HG03045 (cell line): ENCODE results near the gene SPINDOC.

ENCODE experiments used
- ATAC-seq: cut with Tn5 transposase; IDR thresholded peaks from one replicate; pipeline ENCODE4 v1.9.1; 2021; ENCODE audit warnings: mild to moderate bottlenecking, moderate library complexity; ENCODE audit not compliant: unreplicated experiment

SPINDOC gene

DNA sequence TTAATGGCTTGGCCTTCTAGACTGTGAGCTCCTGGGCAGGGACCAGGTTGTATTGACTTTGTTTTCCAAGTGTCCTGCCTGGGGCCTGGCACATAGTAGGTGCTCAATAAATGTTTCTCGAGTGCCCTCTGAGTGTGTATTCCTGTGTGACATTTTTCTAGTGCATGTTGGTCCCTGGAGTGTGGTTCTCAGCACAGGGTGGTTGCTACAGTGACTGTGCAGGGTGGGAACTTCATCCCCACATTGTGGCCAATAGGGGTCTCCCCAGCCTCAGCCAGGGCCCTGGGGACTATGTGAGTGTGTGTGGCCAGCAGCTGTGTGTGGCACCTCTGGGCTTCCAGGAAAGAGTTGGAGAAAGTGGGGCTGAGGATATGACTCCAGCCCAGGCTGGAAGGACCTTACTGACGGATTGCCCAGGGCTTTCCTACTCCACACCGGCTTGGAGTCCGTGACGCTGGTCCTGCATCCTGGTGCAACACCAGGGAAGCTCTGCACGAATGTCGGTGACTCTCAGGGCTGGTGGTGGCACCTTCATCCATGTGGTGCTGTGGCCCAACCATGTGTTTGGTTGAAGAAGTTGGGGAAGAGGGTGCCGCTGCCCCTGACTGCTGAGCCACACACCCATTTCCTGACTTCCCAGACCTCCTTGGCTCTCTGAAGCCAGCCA lies 16.7 kb downstream of the SPINDOC start:
- ATAC-seq, result no peak

DNA sequence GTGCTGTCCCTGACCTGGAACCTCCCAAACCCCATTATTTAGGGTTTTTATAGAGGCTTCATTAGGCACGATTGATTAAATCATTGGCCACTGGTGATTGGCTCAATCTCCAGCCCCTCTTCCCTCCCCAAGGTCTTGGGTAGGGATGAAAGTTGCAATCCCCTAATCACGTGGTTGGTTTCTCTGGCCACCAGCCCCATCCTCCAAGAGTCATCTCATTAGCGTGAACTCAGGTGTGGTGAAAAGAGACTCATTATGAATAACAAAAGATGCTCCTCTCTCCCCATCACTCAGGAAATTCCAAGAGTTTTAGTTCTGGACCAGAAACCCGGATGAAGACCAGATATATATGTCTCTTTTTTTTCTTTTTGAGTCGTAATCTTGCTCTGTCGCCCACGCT lies 18.1 kb downstream of the SPINDOC start:
- ATAC-seq, result no peak

- ATAC-seq, result no peak
Observed at GRCh38 chr11:63832336-63832735, 19.1 kb downstream of the SPINDOC start.

DNA sequence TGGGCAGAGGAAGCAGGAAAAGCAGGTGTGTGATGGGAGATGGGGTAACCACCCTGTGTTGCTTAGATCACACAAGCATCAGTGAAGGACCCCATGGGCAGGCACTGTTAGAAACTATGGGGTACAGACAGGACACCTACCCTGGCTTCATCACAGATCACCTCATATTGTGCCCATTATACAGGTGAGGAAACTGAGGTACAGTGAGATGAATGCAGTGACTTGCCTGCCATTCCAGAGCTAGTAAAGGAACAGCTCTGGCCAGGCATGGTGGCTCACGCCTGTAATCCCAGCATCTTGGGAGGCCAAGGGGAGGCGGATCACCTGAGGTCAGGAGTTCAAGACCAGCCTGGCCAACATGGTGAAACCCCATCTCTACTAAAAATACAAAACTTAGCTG lies 19.8 kb downstream of the SPINDOC start:
- ATAC-seq, result no peak

DNA sequence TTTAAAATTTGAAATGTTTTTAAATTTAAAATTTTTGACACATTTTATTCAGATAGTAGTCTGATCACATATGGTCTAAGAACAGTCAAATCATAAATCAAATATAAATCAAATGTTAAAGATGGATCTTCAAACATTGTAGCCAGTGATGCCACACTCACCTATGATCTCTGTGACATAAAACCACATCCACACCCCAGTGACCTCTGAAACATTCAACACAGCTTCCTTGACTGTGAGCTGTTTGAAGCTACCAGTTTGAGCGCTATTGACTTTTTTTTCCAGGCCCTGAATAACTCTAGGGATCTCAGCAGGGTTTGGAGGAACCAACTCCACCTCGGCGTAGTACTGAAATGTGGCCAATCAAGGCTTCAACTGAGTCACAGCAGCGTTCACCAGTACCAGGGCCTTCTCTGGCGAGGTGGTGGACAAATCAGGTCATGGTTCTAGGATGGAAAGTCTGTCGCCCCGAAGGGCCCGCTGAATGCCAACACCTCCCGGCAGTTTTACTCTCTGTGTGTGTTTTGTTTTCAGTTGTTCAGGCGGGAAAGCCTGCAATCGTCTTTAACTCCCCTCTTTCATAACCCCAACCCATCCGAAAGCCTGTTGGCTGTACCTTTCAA lies 21.4 kb downstream of the SPINDOC start:
- no peak for ATAC-seq

- no peak for ATAC-seq
Observed at GRCh38 chr11:63835158-63835545, 21.9 kb downstream of the SPINDOC start.

DNA sequence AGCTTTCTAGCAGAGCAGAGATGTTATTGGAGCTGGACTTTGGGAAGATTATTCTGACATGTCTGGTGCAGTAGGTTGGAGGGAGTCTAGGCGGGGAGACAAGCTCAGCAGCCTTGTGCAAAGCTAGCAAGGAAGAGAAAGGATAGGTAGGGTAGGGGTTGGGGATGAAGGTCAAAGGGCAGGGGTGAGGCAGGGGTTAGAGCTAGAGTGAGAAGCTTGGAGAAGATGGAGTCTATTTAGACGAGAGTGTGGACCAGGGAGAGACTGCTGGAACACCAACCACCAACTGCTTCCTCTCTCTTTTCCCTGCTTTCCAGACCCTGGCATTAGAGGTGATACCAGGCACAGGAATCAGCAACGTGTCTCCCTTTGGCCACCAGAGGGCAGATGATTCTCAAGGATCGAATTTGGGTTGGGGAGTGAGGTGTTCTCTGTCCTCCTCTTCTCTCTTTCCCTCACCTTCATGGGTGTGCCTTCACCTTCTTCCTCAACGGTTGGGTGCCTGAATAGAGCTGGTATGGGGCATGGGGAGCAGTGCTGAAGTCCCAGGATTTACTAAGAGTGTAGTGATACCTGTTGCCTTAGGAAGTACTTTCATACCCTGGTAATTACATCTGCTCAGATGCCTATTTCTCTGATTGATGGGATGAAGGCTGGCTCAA lies 23.9 kb downstream of the SPINDOC start:
- no peak for ATAC-seq

GRCh38 chr11:63837739-63838138 lies 24.5 kb downstream of the SPINDOC start:
- ATAC-seq, result no peak

- no peak for ATAC-seq
Observed at GRCh38 chr11:63838150-63838677, 25.0 kb downstream of the SPINDOC start.

DNA sequence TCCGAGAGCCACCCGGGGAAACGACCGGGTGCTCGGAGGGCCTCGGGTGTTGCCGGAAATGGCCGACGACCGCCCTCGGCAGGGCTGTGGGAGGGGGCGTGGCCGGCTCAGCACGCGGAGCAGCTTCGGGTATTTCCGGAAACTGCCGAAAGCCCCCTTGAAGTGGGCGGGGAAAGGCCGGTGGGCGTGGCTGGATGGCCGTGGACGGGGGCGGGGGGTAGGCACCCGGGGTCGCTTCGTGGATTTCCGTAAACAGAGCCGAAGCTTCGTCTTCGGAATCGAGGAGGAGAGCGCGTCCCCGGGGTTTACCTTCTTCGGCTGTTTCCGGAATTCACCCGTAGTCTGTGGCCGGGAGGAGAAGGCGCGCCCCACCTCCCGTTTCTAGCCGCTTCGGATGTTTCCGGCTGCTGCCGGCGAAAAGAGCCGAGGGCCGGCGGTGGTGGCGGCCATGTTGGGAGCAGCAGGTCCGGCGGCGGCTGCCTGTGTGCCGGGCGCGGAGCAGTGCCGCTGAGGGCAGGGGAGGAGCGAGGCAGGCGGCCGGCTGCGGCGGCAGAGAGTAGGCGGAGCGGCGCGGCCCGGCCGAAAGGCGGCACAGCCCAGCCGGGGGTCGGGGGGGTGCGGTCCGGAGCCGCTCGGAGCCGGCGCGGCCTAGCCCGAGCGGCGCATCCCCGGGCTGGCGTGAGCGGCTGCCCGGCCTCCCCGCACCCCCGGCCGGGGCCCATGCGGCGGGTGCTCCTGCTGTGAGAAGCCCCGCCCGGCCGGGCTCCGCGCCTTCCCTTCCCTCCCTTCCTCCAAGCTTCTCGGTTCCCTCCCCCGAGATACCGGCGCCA lies 25.6 kb downstream of the SPINDOC start, which contains the start of gene MARK2:
TSS of gene MARK2 (plus strand) at position 433 of the 830 bp plus-strand sequence. CDS start at position 830, 397 bp downstream.
- peak; percentile 76 for ATAC-seq

DNA sequence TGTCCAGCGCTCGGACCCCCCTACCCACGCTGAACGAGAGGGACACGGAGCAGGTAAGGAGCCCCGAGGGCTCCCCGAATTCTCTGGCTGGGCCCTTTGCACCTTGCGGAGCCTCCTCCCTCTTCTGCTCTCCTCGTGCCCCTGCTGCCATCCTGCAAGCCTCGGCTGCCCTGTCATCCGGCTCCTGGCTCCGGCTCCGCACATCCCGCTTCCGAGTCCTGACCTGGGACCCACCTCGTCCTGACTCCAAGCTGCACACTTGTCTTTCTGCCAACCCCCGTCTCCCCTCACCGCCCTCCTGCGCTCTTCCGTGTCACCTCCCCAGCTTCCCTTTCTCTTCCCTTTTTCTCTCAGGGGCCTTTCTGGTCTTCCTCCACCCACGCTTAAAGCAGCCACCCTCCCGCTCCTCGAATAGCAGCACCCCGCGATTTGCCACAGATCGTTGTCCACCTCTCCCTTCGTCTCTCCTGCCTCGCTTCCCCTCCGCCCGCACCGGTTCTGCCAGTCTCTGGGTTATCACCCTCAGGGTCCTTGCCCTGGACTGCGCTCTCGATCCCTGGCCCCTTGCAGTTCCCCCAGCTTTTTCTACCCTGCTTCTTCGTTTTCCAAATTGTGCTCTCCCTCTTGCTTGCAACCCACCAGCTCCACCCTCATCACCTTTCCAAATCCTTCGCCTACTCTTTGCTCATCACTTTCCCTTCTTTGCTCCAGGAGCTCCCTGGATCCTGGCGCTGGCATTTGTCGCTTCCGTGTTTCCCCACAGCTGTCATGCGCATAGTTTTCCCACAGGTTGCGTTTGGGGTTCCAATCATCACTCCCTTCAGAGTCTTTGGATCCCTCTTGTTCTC lies 26.5 kb downstream of the SPINDOC start:
- ATAC-seq, result peak; percentile 1

DNA sequence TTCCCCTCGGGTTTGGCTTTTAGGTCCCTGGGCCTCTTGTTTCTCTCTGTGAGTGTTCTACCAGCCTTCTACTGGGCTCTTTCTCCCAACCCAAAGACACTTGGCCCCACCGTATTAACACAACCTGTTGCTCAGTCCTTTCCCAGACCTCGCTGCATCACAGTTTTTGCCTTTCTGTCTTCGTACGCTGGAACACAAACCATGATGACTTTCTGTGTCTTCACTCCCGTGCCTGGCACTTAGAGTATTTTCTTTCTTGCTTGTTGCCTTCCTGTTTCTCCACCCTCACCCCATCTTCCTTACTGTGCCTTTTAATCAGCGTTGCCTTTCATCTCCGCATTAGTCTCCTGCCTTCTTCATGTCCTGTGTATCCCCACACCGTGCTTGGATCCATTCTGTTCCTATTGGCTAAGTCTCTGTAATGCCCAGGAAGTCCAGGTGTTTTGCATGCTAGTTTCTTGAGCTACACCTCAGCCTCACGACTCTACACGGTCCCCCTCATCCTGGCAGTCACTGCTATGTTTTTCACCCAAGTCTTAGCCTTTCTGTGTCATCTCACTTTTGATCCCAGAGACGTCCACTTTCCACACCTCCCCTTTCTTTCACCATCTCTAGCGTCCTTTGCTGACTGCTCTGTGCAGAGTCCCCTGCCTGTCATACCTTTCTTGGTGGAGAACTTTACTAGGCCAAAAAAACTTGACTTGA lies 27.3 kb downstream of the SPINDOC start:
- no peak for ATAC-seq

- no peak for ATAC-seq
Observed at GRCh38 chr11:63841554-63841953, 28.3 kb downstream of the SPINDOC start.

GRCh38 chr11:63843041-63843440 lies 29.8 kb downstream of the SPINDOC start:
- ATAC-seq, result no peak

DNA sequence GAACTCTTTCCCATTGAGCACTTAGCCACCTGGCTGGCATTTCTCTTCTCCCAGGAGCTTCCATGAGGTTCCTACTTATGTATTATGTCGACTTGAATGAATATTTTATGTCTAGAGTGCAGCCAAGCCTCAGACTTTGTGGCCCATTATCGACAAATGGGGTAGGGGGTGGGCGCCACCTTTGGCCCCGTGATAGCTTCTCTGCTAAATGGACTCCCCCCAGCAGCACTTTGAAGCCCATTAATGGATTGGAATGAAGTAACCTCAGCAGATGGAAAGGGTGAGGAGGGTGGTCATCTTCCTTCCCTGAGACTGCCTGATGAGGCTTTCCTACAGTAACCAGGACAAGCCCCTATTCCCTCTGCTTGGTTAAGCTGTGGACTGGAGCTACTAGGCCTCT lies 31.6 kb downstream of the SPINDOC start:
- no peak for ATAC-seq

DNA sequence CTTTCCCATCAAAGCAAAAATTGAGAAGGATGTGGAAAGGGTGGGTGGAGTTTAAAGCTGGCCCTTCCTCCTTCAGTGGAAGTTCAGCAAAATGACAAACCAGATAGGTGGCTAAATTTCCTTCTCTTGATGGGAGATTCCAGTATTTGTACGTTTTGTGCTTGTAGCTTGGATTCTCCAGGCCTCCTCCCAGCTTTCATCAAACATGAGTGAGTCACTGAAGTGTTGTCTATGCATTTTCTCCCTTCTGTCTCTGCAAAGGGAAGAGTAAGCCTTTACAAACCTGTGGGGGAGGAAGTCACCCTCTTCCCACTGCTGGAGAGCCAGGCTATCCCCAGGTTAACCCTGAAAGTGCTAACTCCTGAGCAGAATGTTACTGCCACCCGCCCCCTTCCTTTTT lies 32.0 kb downstream of the SPINDOC start:
- ATAC-seq, result no peak

DNA sequence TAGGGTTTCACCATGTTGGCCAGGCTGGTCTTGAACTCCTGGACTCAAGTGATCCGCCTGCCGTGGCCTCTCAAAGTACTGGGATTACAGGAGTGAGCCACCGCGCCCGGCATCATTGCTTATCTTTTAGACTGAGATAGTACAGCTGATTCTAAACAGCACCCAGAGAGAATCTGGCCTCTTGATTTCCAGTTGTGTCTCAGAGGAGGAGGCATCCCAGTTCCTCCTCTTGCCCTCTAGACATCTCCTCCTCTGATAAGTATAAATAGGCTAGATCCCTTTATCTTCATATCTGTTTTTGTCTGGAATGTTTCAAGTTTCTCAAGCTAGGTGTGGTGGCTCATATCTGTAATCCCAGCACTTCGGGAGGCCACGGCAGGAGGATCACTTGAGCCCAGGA lies 32.7 kb downstream of the SPINDOC start:
- no peak for ATAC-seq

- ATAC-seq, result no peak
Observed at GRCh38 chr11:63846897-63847296, 33.6 kb downstream of the SPINDOC start.

DNA sequence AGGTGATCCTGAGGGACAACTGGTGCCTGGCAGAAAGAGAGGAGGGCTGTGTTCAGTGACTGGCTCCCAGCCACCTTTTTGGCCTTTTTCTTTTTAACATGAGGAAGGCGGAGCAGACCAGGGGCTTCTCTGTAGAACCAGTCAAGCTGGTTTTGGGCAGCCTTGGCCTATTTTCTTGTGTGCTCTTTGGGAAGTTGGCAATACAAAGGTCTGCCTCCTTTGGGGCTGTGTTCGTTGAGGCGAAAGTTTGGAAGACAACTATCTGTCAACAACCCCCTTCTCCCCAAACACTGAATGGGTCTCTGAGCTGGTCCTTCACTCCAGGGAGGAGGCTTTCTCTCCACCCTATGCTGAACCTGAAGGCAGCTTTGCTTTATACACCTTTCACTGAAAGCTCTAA lies 34.1 kb downstream of the SPINDOC start:
- no peak for ATAC-seq

- no peak for ATAC-seq
Observed at GRCh38 chr11:63849691-63850090, 36.4 kb downstream of the SPINDOC start.
